HFFc6 (cell line): ENCODE results near the gene PTPN7. TPM values are rescaled to one million over a fixed set of nuclear protein-coding genes. Genes with fewer than 3 reads are reported as not detected.

Experiments used
- DNase-seq: peaks from one replicate; pipeline ENCODE4 v3.0.0-alpha.2; 2018
- H3K27ac Mint-ChIP-seq: 2 replicates; pipeline ENCODE4 v1.8.0; 2020; ENCODE audit warnings: mild to moderate bottlenecking, mixed read lengths
- H3K27me3 Mint-ChIP-seq: 2 replicates; pipeline ENCODE4 v1.8.0; 2021; ENCODE audit warnings: mild to moderate bottlenecking, moderate library complexity, mixed read lengths; ENCODE audit not compliant: insufficient read depth
- H3K36me3 Mint-ChIP-seq: 2 replicates; pipeline ENCODE4 v1.8.0; 2021; ENCODE audit warnings: low read depth, mixed read lengths
- H3K4me1 Mint-ChIP-seq: 2 replicates; pipeline ENCODE4 v1.8.0; 2020; ENCODE audit warnings: low read depth, mixed read lengths
- H3K4me3 Mint-ChIP-seq: 2 replicates; pipeline ENCODE4 v1.8.0; 2020; ENCODE audit warnings: mild to moderate bottlenecking, moderate library complexity, mixed read lengths
- H3K9me3 Mint-ChIP-seq: 2 replicates; pipeline ENCODE4 v1.8.0; 2020; ENCODE audit warnings: mild to moderate bottlenecking, mixed read lengths
- CTCF ChIP-seq: fragments of 200-600 bp; sonication (generic); IDR thresholded peaks from 2 replicates; pipeline ENCODE4 v1.5.0; 2021; ENCODE audit warnings: antibody characterized with exemption, mild to moderate bottlenecking
- total RNA-seq, 6 experiments: library from RNA; stranded (reverse); fragmentation: NEBNext Ultra II Directional; extraction: Animal tissue kit (Norgen Biotek cat#: 25700); gene quantifications; 2 replicates in 1 of 6; 3 replicates in 5 of 6; pipeline ENCODE4 v1.2.3, GENCODE V29; 2021

PTPN7 gene
- total RNA-seq, 6 experiments from 2014 or later: not detected

GRCh38 chr1:202127836-202128622 is 32.4 kb downstream of the PTPN7 start:
- DNase-seq: no peak
- no peaks in the 10 kb centered on the region for H3K36me3 Mint-ChIP-seq
- no peaks in the 10 kb centered on the region for H3K4me1 Mint-ChIP-seq
- H3K9me3 Mint-ChIP-seq: no peaks in the 10 kb centered on the region
- no peak overlapping the region for H3K27ac Mint-ChIP-seq
- H3K4me3 Mint-ChIP-seq: no peak overlapping the region
- peaks cover 23% of the 10 kb centered on the region for H3K27me3 Mint-ChIP-seq
- TF ChIP-seq CTCF: no peak

GRCh38 chr1:202127061-202127460 is 33.3 kb downstream of the PTPN7 start:
- no peak for TF ChIP-seq CTCF
- no peaks in the 10 kb centered on the region for H3K36me3 Mint-ChIP-seq
- H3K27me3 Mint-ChIP-seq: peaks cover 23% of the 10 kb centered on the region
- H3K4me1 Mint-ChIP-seq: no peaks in the 10 kb centered on the region
- DNase-seq: no peak
- H3K27ac Mint-ChIP-seq: no peak overlapping the region
- no peaks in the 10 kb centered on the region for H3K9me3 Mint-ChIP-seq
- H3K4me3 Mint-ChIP-seq: no peak overlapping the region

- Mint-ChIP-seq H3K4me3 (no peak overlapping the region), H3K27ac (no peak overlapping the region), H3K4me1 (peaks cover 6% of the 10 kb centered on the region), H3K9me3 (no peaks in the 10 kb centered on the region), H3K36me3 (no peaks in the 10 kb centered on the region), H3K27me3 (peaks cover 24% of the 10 kb centered on the region)
- no peak for DNase-seq
- no peak for TF ChIP-seq CTCF
Observed at GRCh38 chr1:202126426-202126825, 34.0 kb downstream of the PTPN7 start.

GRCh38 chr1:202125611-202126010 is 34.8 kb downstream of the PTPN7 start:
- Mint-ChIP-seq H3K27ac (no peak overlapping the region), H3K4me1 (peaks cover 10% of the 10 kb centered on the region), H3K27me3 (peaks cover 27% of the 10 kb centered on the region), H3K9me3 (no peaks in the 10 kb centered on the region), H3K4me3 (no peak overlapping the region), H3K36me3 (no peaks in the 10 kb centered on the region)
- no peak for TF ChIP-seq CTCF
- no peak for DNase-seq

GRCh38 chr1:202124142-202124541 is 36.3 kb downstream of the PTPN7 start:
- Mint-ChIP-seq H3K4me1 (peaks cover 10% of the 10 kb centered on the region), H3K36me3 (no peaks in the 10 kb centered on the region), H3K9me3 (no peaks in the 10 kb centered on the region), H3K4me3 (no peak overlapping the region), H3K27me3 (peaks cover 27% of the 10 kb centered on the region), H3K27ac (no peak overlapping the region)
- TF ChIP-seq CTCF: no peak
- DNase-seq: no peak
